H1 (cell line): ENCODE measurements around the gene SLC13A5. TPM values are rescaled to one million over a fixed set of nuclear protein-coding genes. Genes with fewer than 3 reads are reported as not detected.

ENCODE experiments used
- CTCF ChIA-PET: fragments of 300-600 bp; sonication (Branson Sonifier 250); formaldehyde crosslinking; loops from one replicate; lab custom pipeline; 2021; ENCODE audit not compliant: partially characterized antibody; lab: Charles Lee
- POLR2A ChIA-PET: fragments of 300-600 bp; sonication (Branson Sonifier 250); formaldehyde crosslinking; loops from one replicate; lab custom pipeline; 2021; ENCODE audit warnings: inconsistent platforms; ENCODE audit not compliant: partially characterized antibody; lab: Charles Lee
- DNase-seq, 2 experiments: peaks; one replicate each; pipeline versions ENCODE4 v3.0.0 to v3.0.0-alpha.2; 2010 to 2022; ENCODE audit warnings: low spot score in 2 of 2, low read depth in 1 of 2, mixed read lengths in 1 of 2
- FAIRE-seq: peaks from 2 replicates; lab custom pipeline; 2011; peaks lifted over from hg19 to GRCh38; lab: Jason Lieb, UNC
- H2AFZ ChIP-seq: 2 replicates; pipeline ENCODE4 v1.8.1; 2012; ENCODE audit warnings: low read length, inconsistent platforms
- H2AK5ac ChIP-seq: 2 replicates; pipeline ENCODE4 v1.6.1; 2013; ENCODE audit warnings: low read depth, low read length
- H2BK120ac ChIP-seq: replicated peaks from 2 replicates; pipeline ENCODE3; 2013; ENCODE audit warnings: low read depth, low read length, inconsistent platforms
- H2BK12ac ChIP-seq: 2 replicates; pipeline ENCODE4 v1.6.1; 2013; ENCODE audit warnings: low read depth, low read length
- H2BK15ac ChIP-seq: 2 replicates; pipeline ENCODE4 v1.6.1; 2013; ENCODE audit warnings: low read length
- H2BK20ac ChIP-seq: 2 replicates; pipeline ENCODE4 v1.6.1; 2013; ENCODE audit warnings: low read length
- H2BK5ac ChIP-seq: 2 replicates; pipeline ENCODE4 v1.6.1; 2013; ENCODE audit warnings: low read depth, low read length
- H3K14ac ChIP-seq: 2 replicates; pipeline ENCODE4 v1.6.1; 2013; ENCODE audit warnings: inconsistent platforms; ENCODE audit not compliant: insufficient read length
- H3K18ac ChIP-seq: 2 replicates; pipeline ENCODE4 v1.6.1; 2013; ENCODE audit warnings: low read length; ENCODE audit errors: extremely low read depth
- H3K23ac ChIP-seq: 2 replicates; pipeline ENCODE4 v1.6.1; 2013; ENCODE audit warnings: inconsistent platforms; ENCODE audit not compliant: insufficient read length
- H3K23me2 ChIP-seq: 2 replicates; pipeline ENCODE4 v1.6.1; 2013; ENCODE audit warnings: low read depth, low read length
- H3K27ac ChIP-seq: 2 replicates; pipeline ENCODE4 v1.6.1; 2011; ENCODE audit warnings: low read depth, low read length, inconsistent platforms
- H3K27me3 ChIP-seq, 4 experiments: replicated peaks in 1 of 4; 1 replicate in 1 of 4; 2 replicates in 3 of 4; pipeline versions ENCODE4 v1.6.1 to v1.8.1; 2011 to 2013; ENCODE audit warnings: low read length in 3 of 4, mild to moderate bottlenecking in 3 of 4, inconsistent platforms in 2 of 4, mixed read lengths in 2 of 4, moderate library complexity in 1 of 4; ENCODE audit not compliant: control insufficient read depth in 3 of 4, insufficient read depth in 3 of 4; ENCODE audit errors: extremely low read depth in 1 of 4
- H3K36me3 ChIP-seq, 4 experiments: 2 replicates each; pipeline versions ENCODE4 v1.6.1 to v1.8.1; 2011 to 2013; ENCODE audit warnings: mild to moderate bottlenecking in 4 of 4, low read length in 3 of 4, moderate library complexity in 2 of 4, control low read depth in 1 of 4, inconsistent platforms in 1 of 4; ENCODE audit not compliant: insufficient read depth in 4 of 4, control insufficient read depth in 2 of 4
- H3K4ac ChIP-seq: replicated peaks from 2 replicates; pipeline ENCODE3; 2013; ENCODE audit warnings: low read length, low read depth, mixed read lengths, inconsistent platforms; ENCODE audit not compliant: insufficient read length
- H3K4me1 ChIP-seq, 4 experiments: replicated peaks in 1 of 4; 1 replicate in 1 of 4; 2 replicates in 3 of 4; pipeline versions ENCODE4 v1.6.1 to v1.8.1; 2011 to 2013; ENCODE audit warnings: low read length in 3 of 4, inconsistent platforms in 2 of 4, mixed read lengths in 1 of 4; ENCODE audit not compliant: insufficient read depth in 4 of 4, control insufficient read depth in 3 of 4
- H3K4me2 ChIP-seq, 2 experiments: 2 replicates each; pipeline versions ENCODE4 v1.6.1 to v1.8.1; 2011 to 2013; ENCODE audit warnings: low read depth in 2 of 2, low read length in 2 of 2, control low read depth in 1 of 2, inconsistent platforms in 1 of 2, mild to moderate bottlenecking in 1 of 2; ENCODE audit not compliant: insufficient read depth in 1 of 2
- H3K4me3 ChIP-seq, 4 experiments: fragments of 200-600, 300-600 bp in 1 of 4; sonication (generic), shearing (Covaris generic), sonication (Bioruptor Twin) in 1 of 4; 2 replicates each; pipeline versions ENCODE4 v1.5.1 to v1.8.1; 2011 to 2016; ENCODE audit warnings: low read length in 4 of 4, low read depth in 3 of 4, control low read depth in 2 of 4, inconsistent platforms in 2 of 4, mild to moderate bottlenecking in 2 of 4, mixed read lengths in 1 of 4, moderate library complexity in 1 of 4; ENCODE audit not compliant: insufficient read depth in 2 of 4; ENCODE audit errors: extremely low read depth in 1 of 4
- H3K56ac ChIP-seq: replicated peaks from 2 replicates; pipeline ENCODE3; 2013; ENCODE audit warnings: low read depth, mild to moderate bottlenecking, mixed read lengths, low read length, inconsistent platforms; ENCODE audit not compliant: insufficient read length
- H3K79me1 ChIP-seq: 2 replicates; pipeline ENCODE4 v1.6.1; 2013; ENCODE audit warnings: low read depth, low read length, control low read depth
- H3K79me2 ChIP-seq, 2 experiments: 2 replicates each; pipeline versions ENCODE4 v1.6.1 to v1.8.1; 2012 to 2013; ENCODE audit warnings: low read length in 2 of 2, mild to moderate bottlenecking in 2 of 2, inconsistent platforms in 1 of 2; ENCODE audit not compliant: insufficient read depth in 2 of 2, control insufficient read depth in 1 of 2
- H3K9ac ChIP-seq, 4 experiments: replicated peaks in 1 of 4; 1 replicate in 1 of 4; 2 replicates in 3 of 4; pipeline versions ENCODE4 v1.6.1 to v1.8.1; 2011 to 2013; ENCODE audit warnings: low read depth in 3 of 4, low read length in 3 of 4, control low read depth in 2 of 4, mild to moderate bottlenecking in 2 of 4, moderate library complexity in 2 of 4, inconsistent platforms in 1 of 4; ENCODE audit errors: extremely low read depth in 1 of 4
- H3K9me3 ChIP-seq, 2 experiments: 2 replicates each; pipeline versions ENCODE4 v1.6.1 to v1.8.1; 2012 to 2013; ENCODE audit warnings: mild to moderate bottlenecking in 2 of 2, moderate library complexity in 2 of 2, control low read depth in 1 of 2, inconsistent platforms in 1 of 2, low read depth in 1 of 2, low read length in 1 of 2, mixed read lengths in 1 of 2; ENCODE audit not compliant: insufficient read depth in 2 of 2
- H4K20me1 ChIP-seq, 2 experiments: replicated peaks in 1 of 2; 2 replicates each; pipeline versions ENCODE3 to v1.8.1; 2011 to 2013; ENCODE audit warnings: inconsistent platforms in 2 of 2, low read length in 2 of 2, mild to moderate bottlenecking in 1 of 2; ENCODE audit not compliant: insufficient read depth in 2 of 2, control insufficient read depth in 1 of 2
- H4K5ac ChIP-seq: 2 replicates; pipeline ENCODE4 v1.6.1; 2013; ENCODE audit warnings: low read length, low read depth, mixed read lengths, inconsistent platforms; ENCODE audit not compliant: insufficient read length
- H4K8ac ChIP-seq: 2 replicates; pipeline ENCODE4 v1.8.0; 2013; ENCODE audit warnings: mild to moderate bottlenecking, moderate library complexity, low read length, inconsistent platforms; ENCODE audit not compliant: insufficient read depth; ENCODE audit errors: extremely low read depth
- H4K91ac ChIP-seq: replicated peaks from 2 replicates; pipeline ENCODE3; 2013; ENCODE audit warnings: low read length, mixed read lengths, inconsistent platforms; ENCODE audit not compliant: insufficient read length
- BCL11A ChIP-seq, 2 experiments: IDR thresholded peaks; one replicate each; pipeline ENCODE4 v1.6.1; 2011; ENCODE audit warnings: low read depth in 2 of 2, low read length in 2 of 2, mild to moderate bottlenecking in 2 of 2
- NANOG ChIP-seq: IDR thresholded peaks from 2 replicates; pipeline ENCODE4 v1.6.1; 2011; ENCODE audit warnings: low read length, low read depth, mild to moderate bottlenecking, inconsistent platforms; ENCODE audit not compliant: insufficient read depth, poor library complexity, severe bottlenecking
- WGBS, 2 experiments: shearing (Covaris generic) in 1 of 2; methylation state at CpG; one replicate each; pipeline versions ENCODE4 v1.1.6 to v1.1.7; 2013 to 2015; ENCODE audit warnings: low lambda C conversion rate in 2 of 2, mixed read lengths in 2 of 2, inconsistent platforms in 1 of 2, low coverage in 1 of 2, missing lambda C conversion rate in 1 of 2; ENCODE audit not compliant: insufficient replicate concordance in 2 of 2, insufficient coverage in 1 of 2, insufficient read length in 1 of 2; ENCODE audit errors: extremely low coverage in 1 of 2, missing lambda C conversion rate in 1 of 2; 5-methylcytosine and 5-hydroxymethylcytosine counted together
- polyA plus RNA-seq, 7 experiments: library from polyadenylated mRNA; depleted of rRNA in 3 of 7; stranded (reverse) in 5 of 7; unstranded in 2 of 7; fragments of >200 nt in 5 of 7; fragments of 200-250 nt in 2 of 7; gene quantifications; 1 replicate in 5 of 7; 2 replicates in 1 of 7; 4 replicates in 1 of 7; pipeline versions ENCODE4 v1.2.1 to v1.2.3, GENCODE V29; 2011 to 2013; ENCODE audit warnings: missing spikeins in 2 of 7, mixed read lengths in 2 of 7
- total RNA-seq: library from RNA; stranded (reverse); fragmentation: NEBNext Ultra II Directional; extraction: Animal tissue kit (Norgen Biotek cat#: 25700); gene quantifications from 2 replicates; pipeline ENCODE4 v1.2.1, GENCODE V29; 2021

Gene SLC13A5
- total and polyA plus RNA-seq, 2 of the 8 experiments (the other 6 are each of a cell fraction or from before 2014, with no cell fraction given): 2.1 to 2.6 TPM

GRCh38 chr17:6676802-6677157 lies 36.4 kb downstream of the SLC13A5 start:
- Histone ChIP-seq H3K14ac (no peak overlapping the region), H3K18ac (no peak overlapping the region), H3K79me2 (no peaks in the 10 kb centered on the region), H3K23me2 (no peaks in the 10 kb centered on the region), H3K23ac (no peak overlapping the region), H4K91ac (no peak overlapping the region), H3K4me3 (no peak overlapping the region), H3K9me3 (no peaks in the 10 kb centered on the region), H3K4ac (no peak overlapping the region), H3K79me1 (no peaks in the 10 kb centered on the region), H3K36me3 (no peaks in the 10 kb centered on the region), H2AK5ac (no peak overlapping the region), H4K8ac (no peak overlapping the region), H3K27ac (no peak overlapping the region), H3K4me1 (no peaks in the 10 kb centered on the region; a peak in 1 of 7 replicates), H4K5ac (no peak overlapping the region), H2BK120ac (no peak overlapping the region), H2BK12ac (no peak overlapping the region), H2AFZ (no peak overlapping the region), H3K9ac (no peak overlapping the region), H2BK20ac (no peak overlapping the region), H3K56ac (no peak overlapping the region), H2BK15ac (no peak overlapping the region), H2BK5ac (no peak overlapping the region), H3K4me2 (no peak overlapping the region), H3K27me3 (no peaks in the 10 kb centered on the region), H4K20me1 (no peaks in the 10 kb centered on the region)
- WGBS, 2 experiments: 70% methylated on average over 6 of the region's 6 CpGs; no CpG with 5 or more reads in 1 of the 2 experiments
- TF ChIP-seq NANOG: no peak
- TF ChIP-seq BCL11A (IDR thresholded peaks at IDR 0.05; ENCODE audit: low read depth in 2 of 2, low read length in 2 of 2): no peak
- POLR2A ChIA-PET: interaction anchor here (1.1 kb wide), 1 partner anchor 10 kb away, joined by 3 read pairs; no protein-coding TSS in a partner anchor
- FAIRE-seq: no peak
- DNase-seq: no peak
- CTCF ChIA-PET: interaction anchor here (0.6 to 3.2 kb wide), 8 partner anchors 10 to 177 kb away, joined by 3 to 17 read pairs (median 4); partner anchors contain the start of gene SLC13A5
